GM19023 (cell line): ENCODE data around the gene PLAGL1.

Experiments used
- ATAC-seq: cut with Tn5 transposase; IDR thresholded peaks from one replicate; pipeline ENCODE4 v1.9.1; 2021; ENCODE audit warnings: mild to moderate bottlenecking, moderate library complexity; ENCODE audit not compliant: unreplicated experiment

PLAGL1 gene

DNA sequence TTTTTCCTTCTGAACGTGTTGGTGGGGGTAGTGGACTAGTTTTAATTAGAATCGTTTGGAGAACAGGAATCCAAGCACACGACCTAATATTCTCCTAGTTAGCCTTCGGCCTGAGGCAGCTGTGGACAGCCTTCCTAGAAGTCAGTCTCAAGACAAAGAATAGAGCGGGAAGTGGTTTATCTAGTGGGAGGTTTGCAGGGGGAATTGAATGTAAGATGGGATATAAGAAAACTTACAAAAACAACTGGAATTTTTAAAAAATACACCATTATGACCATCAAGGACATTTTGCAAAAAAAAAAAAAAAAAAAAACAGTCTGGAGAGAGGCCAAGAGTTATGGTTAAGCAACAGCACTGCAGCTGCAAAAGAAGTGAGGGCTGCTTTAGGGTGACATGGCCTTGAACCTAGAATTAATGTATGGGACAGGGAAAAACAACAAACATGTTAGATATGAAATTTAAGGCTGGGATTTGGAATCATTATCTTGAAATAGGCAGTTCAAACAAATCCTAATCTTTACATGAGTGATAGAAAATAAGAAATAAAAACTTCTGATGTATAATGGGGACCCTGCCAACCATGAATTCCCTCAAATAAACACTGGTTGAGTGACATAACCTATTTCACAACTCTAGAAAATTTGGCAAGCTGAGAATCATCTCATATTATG is 40.2 kb downstream of the PLAGL1 start:
- no peak for ATAC-seq

DNA sequence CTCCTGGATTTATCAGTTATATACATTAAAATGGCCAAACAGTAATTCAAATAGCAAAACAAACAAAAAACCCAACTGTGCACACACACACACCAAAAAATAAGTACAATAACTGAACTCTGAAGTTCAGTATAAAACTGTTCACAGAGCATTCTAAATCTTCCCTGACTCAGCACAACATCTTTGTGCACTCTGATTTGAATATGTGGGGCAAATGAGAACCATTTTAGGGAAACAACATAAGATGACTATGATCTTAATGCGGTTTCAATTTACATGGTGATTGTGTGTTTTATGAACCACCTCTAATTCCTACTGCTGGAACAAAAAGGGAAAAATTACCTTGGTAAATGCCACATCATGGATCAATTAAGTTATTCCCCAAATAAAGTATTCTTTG is 41.7 kb downstream of the PLAGL1 start:
- ATAC-seq = no peak

DNA sequence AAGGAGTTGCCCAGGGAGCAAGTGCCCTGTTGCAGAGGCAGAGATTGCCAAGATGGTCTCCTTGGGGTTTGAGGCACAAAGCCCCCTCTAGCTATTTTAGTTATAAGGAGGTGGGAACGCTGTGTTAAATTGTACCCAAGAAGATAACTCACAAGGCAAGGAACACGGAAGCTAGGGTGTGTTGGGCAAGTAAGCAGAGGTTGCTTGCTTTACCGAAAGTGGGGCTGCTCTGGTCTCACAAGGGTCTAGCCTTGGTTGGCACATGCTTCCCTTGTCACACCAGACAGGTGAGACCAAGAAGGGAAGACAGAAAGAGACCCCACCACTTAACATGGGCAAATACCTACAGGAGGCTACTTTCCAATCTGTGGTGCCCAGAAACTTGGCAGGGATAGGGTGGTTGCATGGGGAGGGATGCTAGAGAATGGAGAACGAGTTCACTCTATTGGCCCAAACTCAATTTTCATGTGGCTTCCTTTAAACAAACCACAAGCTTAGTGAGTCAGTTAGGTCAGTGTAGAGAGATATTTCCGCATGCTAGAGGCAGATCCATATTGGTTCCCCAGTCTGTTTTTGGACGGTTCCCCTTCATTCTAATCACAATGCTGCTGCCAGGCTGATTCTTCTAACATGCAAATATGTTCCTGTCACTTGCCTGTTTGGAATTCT is 42.4 kb downstream of the PLAGL1 start:
- ATAC-seq = no peak

DNA sequence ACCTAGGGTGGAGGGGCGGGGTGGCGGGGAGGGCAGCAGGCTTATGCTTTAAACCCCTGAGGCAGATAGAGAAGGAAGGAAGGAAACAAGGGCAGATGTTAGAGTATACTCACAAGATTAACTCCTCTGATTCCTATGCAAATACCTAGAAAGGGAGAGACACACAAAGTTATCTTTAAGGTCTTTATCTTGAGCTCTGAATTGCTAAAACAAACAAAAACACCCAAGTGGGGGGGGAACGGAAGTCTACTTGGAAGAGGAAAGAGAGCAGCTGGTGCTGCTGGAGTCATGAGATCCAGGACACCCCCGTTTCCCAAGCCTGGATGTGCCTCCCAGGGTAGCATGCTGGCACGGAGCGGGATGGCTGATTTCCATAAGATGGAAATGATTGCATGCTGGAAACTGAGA is 43.4 kb downstream of the PLAGL1 start:
- no peak for ATAC-seq

DNA sequence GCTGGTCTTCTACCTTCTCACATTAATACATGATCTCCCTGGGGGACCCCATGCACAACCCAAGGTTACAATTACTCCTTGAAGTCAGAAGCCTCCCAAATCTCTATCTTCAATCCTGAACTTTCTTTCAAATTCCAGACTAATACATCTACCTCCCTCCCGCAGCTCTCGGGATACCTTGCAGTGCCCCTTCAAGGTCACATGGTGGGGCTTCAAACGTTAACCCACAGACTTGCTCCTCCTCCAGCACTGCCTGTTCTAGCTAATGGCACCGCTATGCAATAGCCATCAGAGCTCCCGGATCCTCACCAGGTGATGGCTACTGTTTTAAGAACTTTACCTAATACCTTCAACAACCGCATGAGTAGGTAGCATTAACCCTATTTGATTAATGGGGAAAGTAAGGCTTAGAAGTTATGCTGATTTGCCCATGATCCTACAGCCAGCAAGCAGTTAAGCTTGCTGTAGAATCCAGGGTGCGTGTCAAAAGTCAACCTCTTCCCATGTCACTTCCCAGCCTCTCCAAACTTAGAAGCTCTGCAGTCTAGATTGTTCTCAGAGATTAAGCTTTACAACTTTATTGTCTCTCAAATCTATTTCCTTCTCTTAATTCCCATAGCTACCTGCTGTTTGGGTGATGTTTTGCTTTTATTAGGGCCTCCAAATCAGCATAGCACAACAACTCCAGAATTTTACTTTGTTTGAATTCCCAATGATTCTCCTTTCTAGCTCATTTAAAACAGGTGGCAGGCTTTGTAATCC is 44.7 kb downstream of the PLAGL1 start:
- no peak for ATAC-seq

DNA sequence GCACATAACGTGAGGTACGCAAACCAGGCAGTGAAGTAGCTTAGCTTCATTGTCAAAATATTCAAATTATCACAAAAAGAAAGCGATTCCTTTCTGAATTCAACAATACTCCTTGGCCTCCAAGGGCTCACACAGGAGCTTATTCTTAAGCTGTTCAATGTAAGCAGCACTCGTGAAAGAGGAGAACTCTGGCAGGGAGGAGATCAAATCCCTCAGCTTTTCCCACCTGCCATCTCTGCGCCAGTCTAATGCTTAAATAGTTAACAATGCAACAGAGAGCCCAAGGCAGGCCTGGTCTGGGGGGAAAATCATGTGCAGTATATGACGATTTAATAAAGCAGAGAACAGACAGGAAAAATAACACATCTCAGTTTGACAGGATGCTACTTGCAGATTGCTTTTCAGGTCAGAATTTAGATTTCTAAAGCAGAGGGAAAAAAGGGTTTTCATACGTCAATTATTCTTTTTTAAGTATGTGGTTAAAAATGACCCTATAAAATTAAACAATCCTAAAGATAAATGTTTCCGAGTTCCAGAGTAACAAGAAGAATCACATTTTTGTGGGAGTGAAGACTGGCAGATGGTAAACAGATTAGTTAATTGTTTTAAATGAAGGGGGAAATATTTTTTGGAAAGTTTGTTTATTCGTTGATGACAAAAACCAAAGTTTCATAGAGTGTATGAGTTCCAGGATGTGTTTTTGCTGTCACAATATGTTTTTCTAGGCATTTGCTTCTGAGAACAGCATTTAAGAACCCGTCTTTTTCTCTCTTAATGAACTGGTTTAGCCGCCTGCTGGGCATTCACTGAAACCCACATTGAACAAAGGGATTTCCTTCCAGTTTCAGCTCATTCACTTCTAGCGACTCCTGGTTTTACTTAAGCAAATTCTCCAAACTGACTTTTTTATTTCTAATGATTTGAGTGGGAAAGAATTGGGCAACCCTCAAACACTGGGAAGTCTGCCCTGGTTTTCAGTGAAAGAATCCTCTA is 45.9 kb downstream of the PLAGL1 start:
- no peak for ATAC-seq

DNA sequence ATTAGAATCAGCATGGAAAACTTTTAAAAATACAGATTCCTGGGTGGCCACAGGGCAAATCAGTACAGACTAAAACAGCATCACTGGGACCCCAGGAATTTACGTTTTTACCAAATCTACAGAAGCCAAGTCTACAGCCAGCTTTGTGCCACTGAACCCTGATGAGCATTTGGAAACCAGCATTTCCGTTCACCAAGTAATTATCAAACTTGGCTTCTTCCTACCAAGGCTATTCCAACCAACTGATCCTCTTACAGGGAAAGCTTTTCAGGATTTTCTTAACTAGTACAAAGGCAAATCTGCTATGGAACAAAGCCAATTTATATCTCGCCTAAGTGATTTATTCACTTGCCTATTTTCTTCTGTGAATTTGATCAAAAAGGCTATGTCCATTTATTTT is 47.0 kb downstream of the PLAGL1 start:
- no peak for ATAC-seq

DNA sequence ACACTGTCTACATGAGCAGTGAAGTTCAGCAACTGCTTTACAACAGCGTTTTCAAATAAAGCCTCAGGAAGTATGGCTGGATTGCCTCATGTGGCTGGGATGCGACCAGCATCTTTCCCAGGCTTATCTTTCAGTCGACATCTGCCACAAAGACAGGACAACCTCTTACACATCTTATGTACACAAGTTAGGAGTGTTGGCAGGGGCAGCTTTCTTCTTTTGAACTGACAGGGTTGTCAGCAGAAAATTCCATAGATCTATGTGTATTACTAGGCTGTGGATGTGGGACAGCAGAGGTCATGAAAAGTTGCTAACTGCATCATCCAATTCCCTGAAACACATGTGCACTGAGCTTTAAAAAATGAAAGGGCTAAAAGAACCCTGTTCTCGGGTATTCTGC is 48.1 kb downstream of the PLAGL1 start:
- no peak for ATAC-seq

DNA sequence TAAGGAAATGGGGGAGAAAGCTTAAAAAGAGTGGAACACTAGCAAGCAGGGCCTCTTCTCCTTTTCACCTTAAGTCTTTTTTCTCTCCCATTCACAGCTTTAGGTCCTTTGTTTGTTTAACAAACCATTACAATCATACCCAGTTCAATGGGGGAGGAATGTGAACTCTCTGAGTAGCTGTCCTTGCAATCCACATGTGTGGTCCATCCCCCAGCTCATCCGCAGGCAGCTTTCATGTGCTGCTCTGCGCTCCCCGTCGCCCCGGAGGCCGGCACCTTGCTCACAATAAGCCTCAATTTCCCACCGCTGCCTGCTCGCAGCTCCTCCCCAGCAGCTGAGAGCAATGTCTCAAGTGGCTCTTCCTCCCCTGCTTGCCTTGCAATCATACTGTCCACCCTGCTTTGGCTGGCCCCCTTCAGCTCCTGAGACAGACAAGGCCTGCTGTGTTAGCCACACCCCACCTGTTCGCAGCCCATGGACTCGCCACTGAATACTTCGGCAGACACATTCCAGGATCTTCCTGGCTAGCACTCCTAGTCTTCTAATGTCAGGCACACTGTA is 49.1 kb downstream of the PLAGL1 start:
- ATAC-seq = no peak

DNA sequence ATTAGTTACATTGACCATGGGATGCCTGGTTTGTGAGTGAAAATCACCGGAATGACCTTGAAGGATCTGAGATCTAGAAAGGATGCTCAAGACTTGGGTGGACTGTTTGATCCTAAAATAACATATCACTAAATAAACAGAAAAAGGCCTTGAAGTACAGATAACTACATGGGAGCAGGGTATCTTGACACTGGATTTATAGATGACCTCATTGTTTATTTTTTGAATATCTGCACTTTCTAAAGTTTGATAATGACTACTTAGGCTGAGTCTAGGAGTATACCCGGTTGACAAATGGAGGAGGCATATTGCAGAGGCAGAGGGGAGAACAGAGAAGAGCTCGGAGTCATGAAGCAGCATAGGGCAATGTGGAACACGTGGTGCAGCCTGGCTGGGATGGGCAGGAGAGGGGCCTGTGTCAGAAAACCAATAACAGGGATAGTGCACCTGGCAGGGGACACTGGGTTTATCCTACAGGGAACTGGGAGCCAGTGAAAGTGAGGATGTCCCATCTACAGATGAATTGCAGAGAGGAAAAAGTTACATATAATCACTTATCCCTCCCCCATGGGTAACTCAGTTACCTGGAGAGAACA is 50.3 kb downstream of the PLAGL1 start:
- ATAC-seq = no peak

DNA sequence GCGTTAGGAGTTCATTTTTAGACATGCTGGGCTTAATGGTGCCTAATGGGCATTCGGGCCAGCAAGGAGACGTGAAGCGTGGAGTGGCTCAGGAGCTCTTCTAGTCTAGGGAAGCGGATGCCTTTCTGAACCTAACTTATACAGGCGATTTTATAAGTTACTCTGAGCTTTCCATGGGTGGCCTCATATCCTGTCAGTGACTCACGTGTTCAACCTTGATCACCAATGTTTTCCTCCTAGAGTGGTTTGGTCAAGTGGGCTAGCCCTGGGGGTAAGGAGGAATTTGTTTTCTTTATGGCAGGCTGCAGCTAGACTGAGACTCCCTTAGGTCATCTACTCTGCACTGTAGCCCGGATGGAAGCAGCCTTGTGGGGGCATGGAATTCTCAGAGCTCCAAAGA is 52.1 kb downstream of the PLAGL1 start:
- no peak for ATAC-seq

DNA sequence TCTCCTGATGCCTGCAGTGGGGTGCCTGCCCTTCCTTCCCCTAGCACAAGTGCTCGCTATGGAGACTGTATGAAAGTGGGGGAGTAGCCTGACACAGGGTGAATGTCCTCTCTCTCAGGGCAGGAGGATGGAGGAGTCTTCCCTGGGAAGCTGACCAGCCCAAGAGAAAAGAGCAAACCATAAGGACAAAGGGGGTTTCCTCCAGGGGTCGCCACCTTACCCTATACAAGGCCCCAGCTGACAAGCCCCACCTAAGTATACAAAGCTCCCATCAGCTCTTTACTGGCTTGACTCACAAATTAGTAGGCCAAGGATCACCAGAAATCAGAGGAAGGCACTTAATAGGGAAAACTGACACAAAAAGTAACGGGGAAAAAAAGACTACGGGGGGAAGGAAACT is 54.1 kb downstream of the PLAGL1 start:
- ATAC-seq = no peak

DNA sequence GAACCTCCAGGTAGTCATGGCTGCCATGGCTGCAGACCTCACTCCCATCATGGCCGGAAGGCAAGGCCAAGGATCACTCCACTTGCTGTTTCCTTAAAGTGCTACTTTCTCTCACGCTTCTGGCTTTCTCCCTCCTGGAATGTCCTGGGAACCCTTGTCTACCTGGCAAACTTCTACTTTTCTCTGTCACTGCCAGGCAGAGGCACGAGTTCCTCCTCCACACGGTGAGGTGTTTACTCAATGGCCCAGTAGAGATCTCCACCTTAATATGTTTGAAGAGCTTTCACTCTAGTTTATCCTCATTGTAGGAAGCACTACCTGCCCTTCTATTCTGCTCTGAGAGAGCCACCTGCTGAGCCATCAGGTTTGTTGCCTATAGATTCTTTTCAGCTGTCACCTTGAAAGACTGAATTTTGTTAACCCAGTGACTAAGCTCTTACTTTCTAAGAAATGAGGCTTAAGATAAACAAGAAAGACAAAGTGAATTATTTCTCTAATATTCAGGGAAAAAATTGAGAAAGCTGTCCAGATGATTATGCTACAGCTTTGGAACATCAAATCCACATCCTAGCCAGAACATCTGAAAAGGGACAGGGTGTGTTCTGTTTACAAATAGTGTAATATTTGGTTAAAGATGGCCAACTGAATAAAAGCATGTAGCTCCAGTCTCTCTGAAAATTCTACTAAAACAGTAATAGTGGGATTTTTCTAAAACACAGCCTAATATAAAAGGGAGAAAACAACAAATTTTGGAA is 54.9 kb downstream of the PLAGL1 start:
- ATAC-seq = no peak

DNA sequence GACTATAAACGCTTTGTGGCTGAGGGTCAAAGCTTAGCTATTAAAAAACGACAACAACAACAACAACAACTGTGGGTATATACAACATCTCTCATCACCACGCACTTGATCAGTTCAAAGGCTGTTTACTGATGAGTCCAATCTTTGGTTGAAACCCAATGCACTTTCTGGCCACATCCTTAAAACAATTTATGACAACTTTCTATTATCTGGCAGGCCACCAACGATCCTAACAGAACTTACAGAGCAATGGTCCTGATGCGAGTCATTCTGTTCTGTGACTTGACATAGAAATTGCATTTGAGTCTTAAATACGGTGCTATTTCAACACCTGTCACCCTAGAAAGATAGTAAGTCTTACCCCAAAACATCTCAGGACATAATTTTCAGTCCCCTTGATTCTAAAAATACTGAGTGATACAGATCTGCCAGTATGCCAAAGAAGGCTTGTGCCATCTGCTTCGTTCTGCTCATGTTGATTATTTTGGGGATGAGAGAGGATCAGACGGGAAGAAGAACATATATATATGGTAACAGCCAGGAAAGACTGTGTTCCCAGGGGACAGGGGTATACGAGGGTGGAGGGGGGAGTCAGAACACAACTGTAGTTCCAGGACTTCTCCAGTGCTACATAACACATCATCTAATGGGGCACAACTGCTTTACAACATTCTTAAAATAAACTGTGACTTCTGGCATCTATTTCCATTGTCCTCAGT is 55.8 kb downstream of the PLAGL1 start:
- no peak for ATAC-seq

DNA sequence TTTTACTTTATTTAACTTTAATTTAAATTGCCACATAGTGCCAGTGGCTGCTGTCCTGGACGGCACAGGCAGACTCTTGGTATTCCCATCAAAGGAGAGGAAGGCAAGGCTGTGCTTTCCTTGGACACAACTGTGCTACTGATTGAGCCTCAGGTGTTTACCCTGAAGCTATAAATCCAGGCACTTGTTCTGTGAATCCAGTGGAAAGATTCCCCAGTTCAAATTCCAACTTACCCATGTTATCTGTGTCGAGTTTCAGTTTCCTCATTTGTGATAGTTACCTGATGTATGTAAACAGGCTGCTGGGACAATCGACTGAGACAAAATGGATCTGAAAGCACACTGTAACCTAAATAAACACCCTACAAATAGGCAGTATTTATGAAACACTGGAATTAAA is 57.2 kb downstream of the PLAGL1 start:
- no peak for ATAC-seq

DNA sequence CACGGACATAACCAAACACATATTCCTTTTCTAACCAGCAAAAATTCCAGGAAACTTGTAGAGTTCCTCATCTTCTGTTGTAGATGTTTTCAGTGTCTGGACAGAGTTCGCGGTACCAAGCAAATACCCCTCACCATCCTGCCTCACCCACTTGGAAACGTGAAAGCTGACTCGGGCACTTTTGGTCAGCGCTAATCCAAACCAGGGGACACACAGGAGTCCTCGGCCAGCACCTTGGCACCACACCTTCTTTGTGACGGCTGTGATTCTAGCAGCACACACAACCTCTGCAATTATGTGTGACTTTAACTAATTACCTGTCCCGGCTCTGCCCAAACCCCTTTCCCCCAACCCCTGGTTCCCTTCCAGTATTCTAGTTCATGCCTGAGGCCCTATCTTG is 58.1 kb downstream of the PLAGL1 start:
- no peak for ATAC-seq

DNA sequence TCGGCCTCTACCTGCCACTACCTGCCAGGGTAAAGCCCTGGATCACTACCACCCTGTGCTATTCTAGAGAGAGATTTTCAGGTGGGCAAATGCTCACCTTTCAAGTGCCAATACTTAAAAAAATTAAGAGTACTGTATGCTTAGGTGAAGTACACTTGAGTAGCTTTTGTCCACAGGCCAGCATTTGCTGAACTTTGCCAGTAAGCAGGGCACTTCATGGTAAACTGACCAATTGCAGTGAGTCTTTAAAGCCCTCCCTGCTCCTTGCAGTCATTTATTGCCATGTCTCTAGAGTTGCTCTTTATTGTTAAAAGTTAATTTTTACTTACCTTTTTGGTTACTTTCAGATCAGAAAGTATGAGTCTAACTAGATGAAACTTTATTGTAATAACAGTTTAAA is 58.5 kb downstream of the PLAGL1 start:
- no peak for ATAC-seq

DNA sequence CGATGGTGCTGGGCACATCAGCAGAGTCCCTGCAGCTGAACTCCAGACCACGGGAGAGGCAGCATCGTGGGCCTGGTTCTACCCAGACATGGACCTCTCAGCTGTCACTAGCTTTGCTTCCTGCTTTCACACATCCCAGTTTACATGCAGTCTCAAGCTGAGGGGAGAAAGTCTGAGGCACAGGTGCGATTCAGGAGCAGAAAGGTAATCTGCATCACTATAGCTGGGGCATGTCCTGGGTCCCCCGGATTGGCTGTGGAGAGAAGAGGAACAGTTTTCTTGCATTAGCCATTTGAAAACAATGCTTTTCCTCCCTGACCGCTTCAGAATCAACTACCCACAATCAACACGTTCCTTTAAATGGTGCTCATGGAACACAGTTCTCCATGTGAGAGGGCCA is 59.9 kb downstream of the PLAGL1 start:
- ATAC-seq = no peak
